HepG2 (cell line): ENCODE results near the gene JSRP1. TPM values are rescaled to one million over a fixed set of nuclear protein-coding genes. Genes with fewer than 3 reads are reported as not detected.

ENCODE experiments used
- ATAD3A ChIP-seq: sonication (generic); formaldehyde crosslinking; IDR thresholded peaks from 2 replicates; pipeline ENCODE4 v1.4.0; 2020; ENCODE audit warnings: missing genetic modification reagents
- CEBPG ChIP-seq: IDR thresholded peaks from 2 replicates; pipeline ENCODE4 v1.6.1; 2016
- DMAP1 ChIP-seq: IDR thresholded peaks from 2 replicates; pipeline ENCODE4 v1.6.1; 2016
- EP300 ChIP-seq, 3 experiments: sonication (generic) in 1 of 3; formaldehyde crosslinking in 1 of 3; IDR thresholded peaks; 2 replicates each; pipeline versions ENCODE4 v1.5.1 to v1.6.1; 2011 to 2020; ENCODE audit warnings: low read depth in 2 of 3, low read length in 2 of 3, borderline replicate concordance in 1 of 3, improper control_type of control experiment in 1 of 3, mild to moderate bottlenecking in 1 of 3, missing genetic modification reagents in 1 of 3, moderate library complexity in 1 of 3
- NFATC3 ChIP-seq: sonication (generic); formaldehyde crosslinking; IDR thresholded peaks from 2 replicates; pipeline ENCODE4 v1.5.1; 2020; ENCODE audit warnings: mild to moderate bottlenecking, missing genetic modification reagents
- RFX5 ChIP-seq: IDR thresholded peaks from 2 replicates; pipeline ENCODE4 v1.6.1; 2011; ENCODE audit warnings: low read depth, low read length, improper control_type of control experiment
- RFXANK ChIP-seq: IDR thresholded peaks from 2 replicates; pipeline ENCODE4 v1.6.1; 2016
- SALL1 ChIP-seq: sonication (generic); formaldehyde crosslinking; IDR thresholded peaks from 2 replicates; pipeline ENCODE4 v1.8.0; 2022; ENCODE audit warnings: mild to moderate bottlenecking, missing genetic modification reagents
- ZBTB40 ChIP-seq, 2 experiments: fragments of 450-650 bp in 1 of 2; sonication (generic) in 1 of 2; formaldehyde crosslinking in 1 of 2; IDR thresholded peaks; 2 replicates each; pipeline versions ENCODE4 v1.6.1 to v1.8.0; 2016 to 2022; ENCODE audit warnings: antibody characterized with exemption in 1 of 2, mild to moderate bottlenecking in 1 of 2, missing genetic modification reagents in 1 of 2
- ZMAT5 ChIP-seq: sonication (generic); formaldehyde crosslinking; IDR thresholded peaks from 2 replicates; pipeline ENCODE4 v1.5.0; 2020; ENCODE audit warnings: mild to moderate bottlenecking, low read depth, missing genetic modification reagents, borderline replicate concordance
- ZNF337 ChIP-seq: sonication (generic); formaldehyde crosslinking; IDR thresholded peaks from 2 replicates; pipeline ENCODE4 v1.5.1; 2020; ENCODE audit warnings: missing genetic modification reagents, low read depth, mild to moderate bottlenecking, borderline replicate concordance
- ZNF678 ChIP-seq: sonication (generic); formaldehyde crosslinking; IDR thresholded peaks from 2 replicates; pipeline ENCODE4 v1.4.0; 2020; ENCODE audit warnings: mild to moderate bottlenecking, missing genetic modification reagents
- ZNF691 ChIP-seq: sonication (generic); formaldehyde crosslinking; IDR thresholded peaks from 2 replicates; pipeline ENCODE4 v1.4.0; 2020; ENCODE audit warnings: missing genetic modification reagents, low read depth, mild to moderate bottlenecking, borderline replicate concordance
- ZNF816 ChIP-seq: sonication (generic); formaldehyde crosslinking; IDR thresholded peaks from 2 replicates; pipeline ENCODE4 v1.8.0; 2022; ENCODE audit warnings: missing genetic modification reagents, mild to moderate bottlenecking, borderline replicate concordance
- ZNF879 ChIP-seq: sonication (generic); formaldehyde crosslinking; IDR thresholded peaks from 2 replicates; pipeline ENCODE4 v1.8.1; 2023; ENCODE audit warnings: missing genetic modification reagents
- ZXDC ChIP-seq: sonication (generic); formaldehyde crosslinking; IDR thresholded peaks from 2 replicates; pipeline ENCODE4 v1.5.0; 2020; ENCODE audit warnings: mild to moderate bottlenecking, missing genetic modification reagents
- polyA plus RNA-seq, 8 experiments: library from polyadenylated mRNA; depleted of rRNA in 3 of 8; stranded (reverse) in 7 of 8; unstranded in 1 of 8; fragments of >200 nt; fragmentation: Illumina TruSeq in 4 of 8; extraction: Trizol in 4 of 8; gene quantifications; 2 replicates each; pipeline versions ENCODE4 v1.2.1 to v1.2.3, GENCODE V29; 2011 to 2016; ENCODE audit warnings: low read depth in 4 of 8, missing spikeins in 1 of 8, mixed read lengths in 1 of 8; ENCODE audit not compliant: insufficient read depth in 1 of 8
- total RNA-seq, 5 experiments: library from RNA; depleted of rRNA; stranded (reverse); fragments of >200 nt; fragmentation: Illumina TruSeq; extraction: Trizol; gene quantifications; 2 replicates each; pipeline ENCODE4 v1.2.3, GENCODE V29; 2016; ENCODE audit warnings: low read depth in 1 of 5

The JSRP1 gene
- total and polyA plus RNA-seq, 2 of the 13 experiments (the other 11 are each of a cell fraction or from before 2014, with no cell fraction given), result 0.16 to 0.38 TPM

GRCh38 chr19:2282062-2282861 is 26.0 kb upstream of the JSRP1 start, which contains the start of gene PEAK3 (continued):
- TF ChIP-seq ZBTB40 (IDR thresholded peaks at IDR 0.05) (no peak), ZBTB40 (CRISPR knock-in tag; IDR thresholded peaks at IDR 0.05) (no peak), ZNF678 (no peak), ZXDC (no peak), ZNF879 (CRISPR knock-in tag) (no peak), SALL1 (CRISPR knock-in tag) (peak; percentile 22; the same call in 1 of the 2 replicates), NFATC3 (CRISPR knock-in tag) (no peak), RFX5 (no peak), RFXANK (no peak), CEBPG (no peak), ZNF337 (CRISPR knock-in tag) (no peak), ZNF691 (CRISPR knock-in tag) (no peak), ZNF816 (CRISPR knock-in tag) (no peak), DMAP1 (CRISPR knock-in tag) (no peak), EP300 (IDR thresholded peaks at IDR 0.05; ENCODE audit: low read depth in 2 of 2, low read length in 2 of 2) (no peak), EP300 (CRISPR knock-in tag; IDR thresholded peaks at IDR 0.05; ENCODE audit: borderline replicate concordance) (no peak), ZMAT5 (no peak), ATAD3A (CRISPR knock-in tag) (no peak)
